ENCODE data around the gene PHKG1.
"Not testable (repeated sequence)": the region's sequence is repeated elsewhere in the genome, so short reads cannot be mapped to it uniquely, and the experiment has no call there.

The PHKG1 gene

DNA sequence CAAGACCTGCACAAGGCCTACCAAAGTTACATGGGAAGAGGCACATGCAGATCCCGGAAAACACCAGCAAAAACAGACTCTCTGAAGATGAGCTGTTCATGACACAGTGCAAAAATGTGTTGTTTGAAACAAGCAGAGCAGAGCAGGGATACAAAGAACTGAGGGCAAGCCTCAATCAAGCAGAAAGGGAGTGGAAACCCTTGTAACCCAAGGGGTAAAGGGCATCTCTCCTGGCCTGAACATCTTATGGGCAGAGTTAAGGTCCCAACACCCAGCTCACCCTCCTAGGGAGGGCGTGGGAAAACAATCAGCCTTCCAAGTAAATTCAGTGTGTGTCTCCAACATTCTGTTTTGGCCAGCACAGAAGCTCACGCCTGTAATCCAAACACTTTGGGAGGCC is 52.0 kb downstream of the PHKG1 start:
- Histone ChIP-seq H3K4me3 (ENCODE audit: low read depth, low read length, poor library complexity, severe bottlenecking) (no peak overlapping the region), H4K20me1 (ENCODE audit: insufficient read depth, low read length) (no peaks in the 10 kb centered on the region), H3K79me2 (ENCODE audit: insufficient read depth, low read length) (no peaks in the 10 kb centered on the region), H2AFZ (ENCODE audit: low read length) (no peak overlapping the region), H3K9me2 (ENCODE audit: low read depth, low read length) (no peaks in the 10 kb centered on the region), H3K27ac (ENCODE audit: low read depth, low read length, poor library complexity, severe bottlenecking) (no peak overlapping the region), H3K4me2 (ENCODE audit: low read length) (no peak overlapping the region), H3K36me3 (ENCODE audit: insufficient read depth, low read length) (peaks cover 28% of the 10 kb centered on the region), H3K27me3 (ENCODE audit: insufficient read depth, low read length) (no peaks in the 10 kb centered on the region), H3K4me1 (ENCODE audit: insufficient read depth, low read length, severe bottlenecking) (no peaks in the 10 kb centered on the region), H3K9ac (ENCODE audit: low read length) (no peak overlapping the region), H3K9me3 (ENCODE audit: low read length) (no peaks in the 10 kb centered on the region), H3F3A (ENCODE audit: insufficient read depth, low read length) (no peaks in the 10 kb centered on the region)
- TF ChIP-seq EZH2 (IDR thresholded peaks at IDR 0.05; ENCODE audit: borderline replicate concordance, low read length) (no peak), CTCF (IDR thresholded peaks at IDR 0.05; ENCODE audit: low read length) (no peak)

DNA sequence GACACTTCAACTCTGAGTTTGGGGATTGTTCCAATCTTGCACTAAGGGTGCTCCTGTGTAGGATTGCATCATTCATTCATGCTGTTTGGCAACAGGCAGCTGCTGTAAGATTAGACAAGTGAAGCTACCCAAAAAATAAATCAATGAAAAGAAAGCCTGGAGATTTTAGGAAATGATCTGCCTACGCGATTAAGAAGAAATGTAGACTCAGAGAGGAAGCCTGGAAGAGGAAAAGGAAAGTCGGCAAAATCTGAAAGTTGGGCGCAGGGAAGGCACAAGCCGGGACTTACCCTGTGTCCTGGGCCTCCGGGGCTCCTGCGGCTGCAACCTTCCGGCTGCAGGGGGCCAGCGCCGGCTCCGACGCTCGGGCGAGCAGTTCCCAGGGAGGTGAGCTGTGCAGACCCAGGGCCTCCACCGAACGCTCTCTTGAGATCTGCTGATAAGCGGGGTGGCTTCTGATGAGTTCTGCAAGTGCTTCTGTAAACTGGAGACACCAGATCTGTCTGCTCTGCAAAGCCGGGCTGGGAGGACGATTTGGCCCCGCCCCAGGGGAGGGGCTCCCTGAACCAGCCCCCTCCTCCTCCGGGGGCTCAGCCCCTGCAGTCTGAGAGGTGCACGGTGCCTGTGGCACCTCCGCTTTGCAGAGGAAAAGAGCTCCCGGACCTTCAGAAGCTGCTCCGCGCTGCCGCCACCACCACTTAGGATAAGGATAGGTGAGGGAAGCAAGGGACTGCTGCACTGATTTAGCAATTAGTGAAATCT is 58.9 kb downstream of the PHKG1 start:
- no peaks in the 10 kb centered on the region for H4K20me1 ChIP-seq (ENCODE audit: insufficient read depth, low read length)
- H2AFZ ChIP-seq (ENCODE audit: low read length): no peak overlapping the region
- no peaks in the 10 kb centered on the region for H3K9me3 ChIP-seq (ENCODE audit: low read length)
- peak overlapping the region; percentile 42 for H3K27ac ChIP-seq (ENCODE audit: low read depth, low read length, poor library complexity, severe bottlenecking)
- no peak for TF ChIP-seq EZH2 (IDR thresholded peaks at IDR 0.05; ENCODE audit: borderline replicate concordance, low read length)
- TF ChIP-seq CTCF (IDR thresholded peaks at IDR 0.05; ENCODE audit: low read length): peak; percentile 18; the same call in 1 of the 2 replicates
- peaks cover 22% of the 10 kb centered on the region for H3K36me3 ChIP-seq (ENCODE audit: insufficient read depth, low read length)
- H3K4me3 ChIP-seq (ENCODE audit: low read depth, low read length, poor library complexity, severe bottlenecking): peak overlapping the region; percentile 63
- H3K79me2 ChIP-seq (ENCODE audit: insufficient read depth, low read length): no peaks in the 10 kb centered on the region
- H3K4me1 ChIP-seq (ENCODE audit: insufficient read depth, low read length, severe bottlenecking): peaks cover 23% of the 10 kb centered on the region
- no peaks in the 10 kb centered on the region for H3K9me2 ChIP-seq (ENCODE audit: low read depth, low read length)
- H3F3A ChIP-seq (ENCODE audit: insufficient read depth, low read length): no peaks in the 10 kb centered on the region
- H3K27me3 ChIP-seq (ENCODE audit: insufficient read depth, low read length): no peaks in the 10 kb centered on the region
- H3K4me2 ChIP-seq (ENCODE audit: low read length): peak overlapping the region; percentile 70
- H3K9ac ChIP-seq (ENCODE audit: low read length): peak overlapping the region; percentile 55

GRCh38 chr7:56032578-56032977 is 60.2 kb downstream of the PHKG1 start:
- H3K9me2 ChIP-seq (ENCODE audit: low read depth, low read length); H3K79me2 ChIP-seq (ENCODE audit: insufficient read depth, low read length); H3K9ac ChIP-seq (ENCODE audit: low read length); H3K4me2 ChIP-seq (ENCODE audit: low read length); H2AFZ ChIP-seq (ENCODE audit: low read length); H3K9me3 ChIP-seq (ENCODE audit: low read length); H3F3A ChIP-seq (ENCODE audit: insufficient read depth, low read length); H3K27me3 ChIP-seq (ENCODE audit: insufficient read depth, low read length); H3K27ac ChIP-seq (ENCODE audit: low read depth, low read length, poor library complexity, severe bottlenecking); H4K20me1 ChIP-seq (ENCODE audit: insufficient read depth, low read length); H3K4me3 ChIP-seq (ENCODE audit: low read depth, low read length, poor library complexity, severe bottlenecking): not testable (repeated sequence)
- Histone ChIP-seq H3K4me1 (ENCODE audit: insufficient read depth, low read length, severe bottlenecking) (peaks cover 23% of the 10 kb centered on the region), H3K36me3 (ENCODE audit: insufficient read depth, low read length) (peaks cover 32% of the 10 kb centered on the region)

GRCh38 chr7:56031556-56031955 is 61.2 kb downstream of the PHKG1 start:
- H3K79me2 ChIP-seq (ENCODE audit: insufficient read depth, low read length); H3K27ac ChIP-seq (ENCODE audit: low read depth, low read length, poor library complexity, severe bottlenecking); H2AFZ ChIP-seq (ENCODE audit: low read length); H3F3A ChIP-seq (ENCODE audit: insufficient read depth, low read length); H3K9ac ChIP-seq (ENCODE audit: low read length); H3K27me3 ChIP-seq (ENCODE audit: insufficient read depth, low read length); H3K4me2 ChIP-seq (ENCODE audit: low read length); H3K4me3 ChIP-seq (ENCODE audit: low read depth, low read length, poor library complexity, severe bottlenecking); H4K20me1 ChIP-seq (ENCODE audit: insufficient read depth, low read length); H3K9me2 ChIP-seq (ENCODE audit: low read depth, low read length); H3K9me3 ChIP-seq (ENCODE audit: low read length): not testable (repeated sequence)
- H3K36me3 ChIP-seq (ENCODE audit: insufficient read depth, low read length): peaks cover 41% of the 10 kb centered on the region
- peaks cover 23% of the 10 kb centered on the region for H3K4me1 ChIP-seq (ENCODE audit: insufficient read depth, low read length, severe bottlenecking)
